GM12878 (cell line): ENCODE data around the gene USP5. TPM values are rescaled to one million over a fixed set of nuclear protein-coding genes. Genes with fewer than 3 reads are reported as not detected.

Experiments
- CREM ChIP-seq: IDR thresholded peaks from 2 replicates; pipeline ENCODE4 v1.6.1; 2014; ENCODE audit warnings: antibody characterized with exemption, low read depth
- FOXM1 ChIP-seq: IDR thresholded peaks from 2 replicates; pipeline ENCODE4 v1.6.1; 2012; ENCODE audit warnings: low read depth, mild to moderate bottlenecking, inconsistent platforms, low read length, moderate library complexity
- KAT2A ChIP-seq: conservative IDR thresholded peaks from 2 replicates; pipeline ENCODE4 v1.6.1; 2011; ENCODE audit warnings: low read depth, low read length; ENCODE audit not compliant: control insufficient read depth
- NBN ChIP-seq: fragments of 450-650 bp; IDR thresholded peaks from 2 replicates; pipeline ENCODE4 v1.6.1; 2016
- SP1 ChIP-seq: IDR thresholded peaks from one replicate; pipeline ENCODE4 v1.6.1; 2011; ENCODE audit warnings: low read depth, low read length
- TCF12 ChIP-seq: IDR thresholded peaks from 2 replicates; pipeline ENCODE4 v1.6.1; 2011; ENCODE audit warnings: low read depth, mild to moderate bottlenecking, low read length
- polyA plus RNA-seq, 11 experiments: library from polyadenylated mRNA; depleted of rRNA in 4 of 11; unstranded in 6 of 11; stranded (reverse) in 5 of 11; fragments of >200 nt; fragmentation: Nextera tagmentation in 4 of 11; fragmentation: Illumina TruSeq in 1 of 11; extraction: Ambion mirVana in 4 of 11; extraction: Trizol in 1 of 11; gene quantifications; 1 replicate in 1 of 11; 2 replicates in 10 of 11; pipeline versions ENCODE4 v1.2.1 to v1.2.3, GENCODE V29; 2011 to 2016; ENCODE audit warnings: inconsistent platforms in 2 of 11, missing spikeins in 2 of 11, low read depth in 1 of 11
- total RNA-seq, 4 experiments: library from RNA; depleted of rRNA in 3 of 4; stranded (reverse); fragments of >200 nt in 3 of 4; fragmentation: Illumina TruSeq in 1 of 4; extraction: Trizol in 1 of 4; gene quantifications; 2 replicates each; pipeline versions ENCODE4 v1.2.1 to v1.2.3, GENCODE V29; 2013 to 2021
- TF ChIP-seq, protein P1 (sequence below): fragments of 450-650 bp; conservative IDR thresholded peaks from 2 replicates; pipeline ENCODE4 v1.6.1; 2017; ENCODE audit warnings: mild to moderate bottlenecking, moderate library complexity
- TF ChIP-seq, protein P2 (sequence below): IDR thresholded peaks from 2 replicates; pipeline ENCODE4 v1.6.1; 2012; ENCODE audit warnings: mild to moderate bottlenecking, low read depth, low read length
- TF ChIP-seq, protein P3 (sequence below): fragments of 450-650 bp; IDR thresholded peaks from 2 replicates; pipeline ENCODE4 v1.6.1; 2017; ENCODE audit warnings: borderline replicate concordance
- TF ChIP-seq, protein P4 (sequence below): fragments of 450-650 bp; IDR thresholded peaks from 2 replicates; pipeline ENCODE4 v1.6.1; 2017; ENCODE audit warnings: antibody characterized with exemption, mild to moderate bottlenecking, moderate library complexity
- TF ChIP-seq, protein P5 (sequence below): IDR thresholded peaks from 2 replicates; pipeline ENCODE4 v1.6.1; 2012; ENCODE audit warnings: low read length, inconsistent platforms
- TF ChIP-seq, protein P6 (sequence below): IDR thresholded peaks from 2 replicates; pipeline ENCODE4 v1.6.1; 2011; ENCODE audit warnings: borderline replicate concordance, low read depth, mild to moderate bottlenecking, moderate library complexity, low read length; ENCODE audit not compliant: insufficient read depth, poor library complexity, severe bottlenecking

The USP5 gene
- total and polyA plus RNA-seq, 10 of the 15 experiments (the other 5 are each of a cell fraction or from before 2014, with no cell fraction given) = 2.5 to 124 (median 74.6) TPM

DNA sequence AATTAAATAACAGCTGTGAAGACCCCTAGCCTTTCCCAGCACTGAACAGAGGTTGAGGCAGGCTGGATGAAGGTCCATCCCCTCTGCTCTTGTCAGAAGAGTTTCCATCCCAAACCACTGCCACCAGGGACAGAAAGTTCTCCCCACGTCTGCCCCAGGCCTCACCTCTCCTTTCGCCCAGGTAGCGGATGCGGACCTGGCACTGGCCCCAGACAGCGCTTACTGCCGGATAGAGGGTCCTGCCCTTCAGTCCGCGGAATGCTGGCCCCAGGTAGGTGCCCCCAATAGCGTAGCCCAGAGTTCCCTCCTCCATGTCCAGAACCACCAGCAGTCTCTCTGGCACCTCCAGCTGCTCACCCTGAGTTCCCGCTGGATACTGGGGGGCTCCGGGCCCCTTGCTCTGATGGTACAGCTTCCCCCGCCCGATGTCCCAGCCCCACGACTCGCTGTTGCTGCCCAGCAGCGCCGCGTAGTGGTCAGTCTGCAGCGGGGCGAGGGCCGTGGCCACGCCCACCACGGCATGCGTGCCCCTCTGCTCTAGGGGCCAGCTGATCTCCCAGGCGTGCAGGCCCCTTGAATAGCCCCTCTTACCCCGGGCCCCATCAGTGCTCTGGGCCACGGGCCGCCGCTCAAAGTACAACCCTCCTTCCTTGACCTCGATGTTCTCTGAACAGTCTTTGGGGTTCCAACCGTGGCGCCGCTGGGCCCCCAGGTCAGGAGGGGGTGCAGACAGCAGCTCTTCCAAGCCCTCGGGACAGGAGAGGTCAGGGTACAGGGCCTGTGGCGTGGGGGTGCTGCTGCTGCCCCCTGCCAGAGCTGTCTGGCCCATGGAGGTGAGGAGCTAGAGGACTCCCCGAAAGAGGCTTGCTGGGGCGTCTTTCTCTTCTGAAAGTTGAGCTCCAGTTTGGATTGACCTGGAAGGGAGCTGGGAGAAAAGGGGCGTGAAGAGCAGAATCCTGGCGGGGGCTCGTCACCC, 20.4 kb downstream of the USP5 start (continued):
- TF ChIP-seq, protein P1, sequence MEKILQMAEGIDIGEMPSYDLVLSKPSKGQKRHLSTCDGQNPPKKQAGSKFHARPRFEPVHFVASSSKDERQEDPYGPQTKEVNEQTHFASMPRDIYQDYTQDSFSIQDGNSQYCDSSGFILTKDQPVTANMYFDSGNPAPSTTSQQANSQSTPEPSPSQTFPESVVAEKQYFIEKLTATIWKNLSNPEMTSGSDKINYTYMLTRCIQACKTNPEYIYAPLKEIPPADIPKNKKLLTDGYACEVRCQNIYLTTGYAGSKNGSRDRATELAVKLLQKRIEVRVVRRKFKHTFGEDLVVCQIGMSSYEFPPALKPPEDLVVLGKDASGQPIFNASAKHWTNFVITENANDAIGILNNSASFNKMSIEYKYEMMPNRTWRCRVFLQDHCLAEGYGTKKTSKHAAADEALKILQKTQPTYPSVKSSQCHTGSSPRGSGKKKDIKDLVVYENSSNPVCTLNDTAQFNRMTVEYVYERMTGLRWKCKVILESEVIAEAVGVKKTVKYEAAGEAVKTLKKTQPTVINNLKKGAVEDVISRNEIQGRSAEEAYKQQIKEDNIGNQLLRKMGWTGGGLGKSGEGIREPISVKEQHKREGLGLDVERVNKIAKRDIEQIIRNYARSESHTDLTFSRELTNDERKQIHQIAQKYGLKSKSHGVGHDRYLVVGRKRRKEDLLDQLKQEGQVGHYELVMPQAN = peak; percentile 64; the same call in 1 of the 2 replicates
- TF ChIP-seq, protein P2, sequence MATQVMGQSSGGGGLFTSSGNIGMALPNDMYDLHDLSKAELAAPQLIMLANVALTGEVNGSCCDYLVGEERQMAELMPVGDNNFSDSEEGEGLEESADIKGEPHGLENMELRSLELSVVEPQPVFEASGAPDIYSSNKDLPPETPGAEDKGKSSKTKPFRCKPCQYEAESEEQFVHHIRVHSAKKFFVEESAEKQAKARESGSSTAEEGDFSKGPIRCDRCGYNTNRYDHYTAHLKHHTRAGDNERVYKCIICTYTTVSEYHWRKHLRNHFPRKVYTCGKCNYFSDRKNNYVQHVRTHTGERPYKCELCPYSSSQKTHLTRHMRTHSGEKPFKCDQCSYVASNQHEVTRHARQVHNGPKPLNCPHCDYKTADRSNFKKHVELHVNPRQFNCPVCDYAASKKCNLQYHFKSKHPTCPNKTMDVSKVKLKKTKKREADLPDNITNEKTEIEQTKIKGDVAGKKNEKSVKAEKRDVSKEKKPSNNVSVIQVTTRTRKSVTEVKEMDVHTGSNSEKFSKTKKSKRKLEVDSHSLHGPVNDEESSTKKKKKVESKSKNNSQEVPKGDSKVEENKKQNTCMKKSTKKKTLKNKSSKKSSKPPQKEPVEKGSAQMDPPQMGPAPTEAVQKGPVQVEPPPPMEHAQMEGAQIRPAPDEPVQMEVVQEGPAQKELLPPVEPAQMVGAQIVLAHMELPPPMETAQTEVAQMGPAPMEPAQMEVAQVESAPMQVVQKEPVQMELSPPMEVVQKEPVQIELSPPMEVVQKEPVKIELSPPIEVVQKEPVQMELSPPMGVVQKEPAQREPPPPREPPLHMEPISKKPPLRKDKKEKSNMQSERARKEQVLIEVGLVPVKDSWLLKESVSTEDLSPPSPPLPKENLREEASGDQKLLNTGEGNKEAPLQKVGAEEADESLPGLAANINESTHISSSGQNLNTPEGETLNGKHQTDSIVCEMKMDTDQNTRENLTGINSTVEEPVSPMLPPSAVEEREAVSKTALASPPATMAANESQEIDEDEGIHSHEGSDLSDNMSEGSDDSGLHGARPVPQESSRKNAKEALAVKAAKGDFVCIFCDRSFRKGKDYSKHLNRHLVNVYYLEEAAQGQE = no peak
- TF ChIP-seq SP1 (peak; percentile 63), FOXM1 (no peak), KAT2A (no peak), CREM (no peak), TCF12 (no peak), NBN (no peak)
- TF ChIP-seq, protein P3, sequence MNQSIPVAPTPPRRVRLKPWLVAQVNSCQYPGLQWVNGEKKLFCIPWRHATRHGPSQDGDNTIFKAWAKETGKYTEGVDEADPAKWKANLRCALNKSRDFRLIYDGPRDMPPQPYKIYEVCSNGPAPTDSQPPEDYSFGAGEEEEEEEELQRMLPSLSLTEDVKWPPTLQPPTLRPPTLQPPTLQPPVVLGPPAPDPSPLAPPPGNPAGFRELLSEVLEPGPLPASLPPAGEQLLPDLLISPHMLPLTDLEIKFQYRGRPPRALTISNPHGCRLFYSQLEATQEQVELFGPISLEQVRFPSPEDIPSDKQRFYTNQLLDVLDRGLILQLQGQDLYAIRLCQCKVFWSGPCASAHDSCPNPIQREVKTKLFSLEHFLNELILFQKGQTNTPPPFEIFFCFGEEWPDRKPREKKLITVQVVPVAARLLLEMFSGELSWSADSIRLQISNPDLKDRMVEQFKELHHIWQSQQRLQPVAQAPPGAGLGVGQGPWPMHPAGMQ = no peak
- TF ChIP-seq, protein P4, sequence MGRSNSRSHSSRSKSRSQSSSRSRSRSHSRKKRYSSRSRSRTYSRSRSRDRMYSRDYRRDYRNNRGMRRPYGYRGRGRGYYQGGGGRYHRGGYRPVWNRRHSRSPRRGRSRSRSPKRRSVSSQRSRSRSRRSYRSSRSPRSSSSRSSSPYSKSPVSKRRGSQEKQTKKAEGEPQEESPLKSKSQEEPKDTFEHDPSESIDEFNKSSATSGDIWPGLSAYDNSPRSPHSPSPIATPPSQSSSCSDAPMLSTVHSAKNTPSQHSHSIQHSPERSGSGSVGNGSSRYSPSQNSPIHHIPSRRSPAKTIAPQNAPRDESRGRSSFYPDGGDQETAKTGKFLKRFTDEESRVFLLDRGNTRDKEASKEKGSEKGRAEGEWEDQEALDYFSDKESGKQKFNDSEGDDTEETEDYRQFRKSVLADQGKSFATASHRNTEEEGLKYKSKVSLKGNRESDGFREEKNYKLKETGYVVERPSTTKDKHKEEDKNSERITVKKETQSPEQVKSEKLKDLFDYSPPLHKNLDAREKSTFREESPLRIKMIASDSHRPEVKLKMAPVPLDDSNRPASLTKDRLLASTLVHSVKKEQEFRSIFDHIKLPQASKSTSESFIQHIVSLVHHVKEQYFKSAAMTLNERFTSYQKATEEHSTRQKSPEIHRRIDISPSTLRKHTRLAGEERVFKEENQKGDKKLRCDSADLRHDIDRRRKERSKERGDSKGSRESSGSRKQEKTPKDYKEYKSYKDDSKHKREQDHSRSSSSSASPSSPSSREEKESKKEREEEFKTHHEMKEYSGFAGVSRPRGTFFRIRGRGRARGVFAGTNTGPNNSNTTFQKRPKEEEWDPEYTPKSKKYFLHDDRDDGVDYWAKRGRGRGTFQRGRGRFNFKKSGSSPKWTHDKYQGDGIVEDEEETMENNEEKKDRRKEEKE = no peak
- TF ChIP-seq, protein P5, sequence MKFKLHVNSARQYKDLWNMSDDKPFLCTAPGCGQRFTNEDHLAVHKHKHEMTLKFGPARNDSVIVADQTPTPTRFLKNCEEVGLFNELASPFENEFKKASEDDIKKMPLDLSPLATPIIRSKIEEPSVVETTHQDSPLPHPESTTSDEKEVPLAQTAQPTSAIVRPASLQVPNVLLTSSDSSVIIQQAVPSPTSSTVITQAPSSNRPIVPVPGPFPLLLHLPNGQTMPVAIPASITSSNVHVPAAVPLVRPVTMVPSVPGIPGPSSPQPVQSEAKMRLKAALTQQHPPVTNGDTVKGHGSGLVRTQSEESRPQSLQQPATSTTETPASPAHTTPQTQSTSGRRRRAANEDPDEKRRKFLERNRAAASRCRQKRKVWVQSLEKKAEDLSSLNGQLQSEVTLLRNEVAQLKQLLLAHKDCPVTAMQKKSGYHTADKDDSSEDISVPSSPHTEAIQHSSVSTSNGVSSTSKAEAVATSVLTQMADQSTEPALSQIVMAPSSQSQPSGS = no peak
- TF ChIP-seq, protein P6, sequence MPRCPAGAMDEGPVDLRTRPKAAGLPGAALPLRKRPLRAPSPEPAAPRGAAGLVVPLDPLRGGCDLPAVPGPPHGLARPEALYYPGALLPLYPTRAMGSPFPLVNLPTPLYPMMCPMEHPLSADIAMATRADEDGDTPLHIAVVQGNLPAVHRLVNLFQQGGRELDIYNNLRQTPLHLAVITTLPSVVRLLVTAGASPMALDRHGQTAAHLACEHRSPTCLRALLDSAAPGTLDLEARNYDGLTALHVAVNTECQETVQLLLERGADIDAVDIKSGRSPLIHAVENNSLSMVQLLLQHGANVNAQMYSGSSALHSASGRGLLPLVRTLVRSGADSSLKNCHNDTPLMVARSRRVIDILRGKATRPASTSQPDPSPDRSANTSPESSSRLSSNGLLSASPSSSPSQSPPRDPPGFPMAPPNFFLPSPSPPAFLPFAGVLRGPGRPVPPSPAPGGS = peak; percentile 61
